Skeletal muscle tissue (tissue), 4 donors: ENCODE measurements around the gene C19orf44. TPM values are rescaled to one million over a fixed set of nuclear protein-coding genes. Genes with fewer than 3 reads are reported as not detected.
A peak's percentile ranks its signal among the peaks of the same experiment; 100 is the strongest.

Experiments
- H3K27ac ChIP-seq: one replicate; pipeline ENCODE4 v1.7.0; 2013; ENCODE audit warnings: mild to moderate bottlenecking, low read depth, low read length, inconsistent platforms
- H3K27me3 ChIP-seq, 3 donors: one replicate each; pipeline ENCODE4 v1.7.0; 2013; ENCODE audit warnings: low read length in 3 of 3; ENCODE audit not compliant: control insufficient read depth in 3 of 3, insufficient read depth in 3 of 3
- H3K36me3 ChIP-seq, 3 donors: one replicate each; pipeline ENCODE4 v1.7.0; 2013; ENCODE audit warnings: low read length in 3 of 3; ENCODE audit not compliant: control insufficient read depth in 3 of 3, insufficient read depth in 3 of 3
- H3K4me1 ChIP-seq, 3 donors: one replicate each; pipeline ENCODE4 v1.7.0; 2013; ENCODE audit warnings: low read length in 3 of 3, mild to moderate bottlenecking in 3 of 3; ENCODE audit not compliant: control insufficient read depth in 3 of 3, insufficient read depth in 3 of 3
- H3K4me3 ChIP-seq, 3 donors: one replicate each; pipeline ENCODE4 v1.7.0; 2013; ENCODE audit warnings: low read length in 3 of 3
- H3K9ac ChIP-seq, 3 donors: one replicate each; pipeline ENCODE4 v1.7.0; 2013; ENCODE audit warnings: low read length in 3 of 3, mild to moderate bottlenecking in 3 of 3, moderate library complexity in 2 of 3, low read depth in 1 of 3
- H3K9me3 ChIP-seq, 3 donors: one replicate each; pipeline ENCODE4 v1.7.0; 2013; ENCODE audit warnings: low read length in 3 of 3; ENCODE audit not compliant: control insufficient read depth in 3 of 3
- total RNA-seq: library from RNA; depleted of rRNA; stranded (reverse); fragments of >200 nt; gene quantifications from one replicate; pipeline ENCODE4 v1.2.3, GENCODE V29; 2014
- donor health status: Osteomylitis.

Gene C19orf44
- total RNA-seq, 1 donor from 2014 or later: 2.6 TPM

DNA sequence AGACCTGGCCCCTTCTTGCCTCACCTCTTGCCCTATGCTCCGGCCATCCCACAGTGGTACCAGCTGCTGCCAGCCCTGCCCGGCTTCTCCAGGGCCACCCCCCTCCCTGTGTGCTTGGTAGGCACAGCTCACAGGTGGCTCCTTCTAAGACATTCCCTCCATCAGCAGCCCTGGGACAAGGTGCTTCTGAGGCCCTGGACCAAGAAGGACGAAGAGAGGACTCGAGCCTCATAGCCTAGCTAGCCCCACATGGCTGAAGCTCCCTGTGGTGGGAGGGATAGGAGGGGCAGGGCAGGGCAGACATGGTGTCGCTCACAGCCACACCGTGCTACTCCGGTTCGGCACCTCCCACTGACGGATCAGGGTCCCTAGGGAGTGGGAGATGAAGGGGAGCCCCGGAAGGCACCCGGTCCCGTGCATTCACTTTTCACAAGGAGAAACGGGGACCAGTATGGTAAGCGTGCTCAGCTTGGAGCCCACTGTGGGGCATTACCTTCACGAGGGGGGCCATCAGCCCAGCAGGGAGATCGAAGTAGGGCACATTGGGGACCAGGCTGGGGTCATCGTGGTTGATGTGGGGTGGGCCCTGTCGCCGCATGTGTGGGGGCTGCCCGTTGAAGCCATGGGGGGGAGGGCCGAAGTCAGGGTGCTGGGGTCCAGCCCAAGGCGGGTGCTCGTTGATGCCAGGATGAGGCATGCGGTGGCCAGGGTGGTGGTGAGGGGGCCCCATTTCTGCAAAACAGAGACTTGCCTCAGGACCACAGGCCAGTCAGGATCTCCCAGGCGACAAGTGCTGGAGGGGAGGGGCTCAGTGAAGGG, 26.6 kb downstream of the C19orf44 start:
- Histone ChIP-seq H3K4me3 (no peak overlapping the region), H3K9me3 (no peaks in the 10 kb centered on the region), H3K27me3 (no peaks in the 10 kb centered on the region), H3K27ac (no peak overlapping the region), H3K9ac (peak overlapping the region in 1 of 3 donors; percentile 16), H3K36me3 (peaks cover 66 to 83% (median 81%) of the 10 kb centered on the region in 3 donors), H3K4me1 (peaks cover 0 to 2% (median 0%) of the 10 kb centered on the region in 3 donors)

DNA sequence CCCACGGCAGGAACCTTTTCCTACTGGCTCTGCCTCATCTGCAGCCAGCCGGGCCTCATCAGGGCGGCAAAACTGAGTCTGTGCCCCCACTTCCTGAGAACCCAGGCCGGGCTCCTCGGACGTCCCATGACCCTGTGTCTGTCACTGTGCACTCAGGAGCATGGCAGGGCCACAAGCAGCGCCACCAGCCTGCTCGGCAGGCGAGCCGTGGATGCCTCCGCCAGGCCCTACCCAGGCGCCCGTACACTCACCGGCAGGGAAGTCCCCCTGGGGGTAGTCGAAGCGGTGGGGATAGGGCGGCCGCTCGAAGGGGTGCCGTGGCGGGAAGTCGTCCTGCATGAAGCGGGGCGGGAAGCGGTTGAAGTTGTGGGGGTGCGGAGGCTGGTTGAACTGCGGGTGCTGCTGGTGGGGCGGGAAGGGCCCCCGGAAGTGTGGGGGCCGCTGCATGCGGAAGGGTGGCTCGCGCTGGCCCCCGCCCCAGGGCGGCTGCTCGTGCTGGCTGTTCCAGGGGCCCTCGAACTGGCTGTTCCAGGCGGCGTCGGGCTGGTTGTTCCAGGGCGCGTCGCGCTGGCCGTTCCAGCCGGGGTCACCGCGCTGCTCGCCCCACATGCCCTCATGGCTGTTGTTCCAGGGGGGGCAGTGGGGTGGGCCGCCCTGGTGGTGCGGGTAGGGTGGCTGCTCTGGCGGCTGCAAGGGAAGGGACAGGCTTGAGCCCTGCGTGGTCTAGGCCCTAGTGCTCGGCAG, 29.0 kb downstream of the C19orf44 start:
- no peaks in the 10 kb centered on the region for H3K9me3 ChIP-seq
- no peaks in the 10 kb centered on the region for H3K27me3 ChIP-seq
- peaks cover 69 to 81% (median 80%) of the 10 kb centered on the region in 3 donors for H3K36me3 ChIP-seq
- H3K4me1 ChIP-seq: peaks cover 0 to 2% (median 0%) of the 10 kb centered on the region in 3 donors
- no peak overlapping the region for H3K9ac ChIP-seq
- H3K4me3 ChIP-seq: no peak overlapping the region
- no peak overlapping the region for H3K27ac ChIP-seq

DNA sequence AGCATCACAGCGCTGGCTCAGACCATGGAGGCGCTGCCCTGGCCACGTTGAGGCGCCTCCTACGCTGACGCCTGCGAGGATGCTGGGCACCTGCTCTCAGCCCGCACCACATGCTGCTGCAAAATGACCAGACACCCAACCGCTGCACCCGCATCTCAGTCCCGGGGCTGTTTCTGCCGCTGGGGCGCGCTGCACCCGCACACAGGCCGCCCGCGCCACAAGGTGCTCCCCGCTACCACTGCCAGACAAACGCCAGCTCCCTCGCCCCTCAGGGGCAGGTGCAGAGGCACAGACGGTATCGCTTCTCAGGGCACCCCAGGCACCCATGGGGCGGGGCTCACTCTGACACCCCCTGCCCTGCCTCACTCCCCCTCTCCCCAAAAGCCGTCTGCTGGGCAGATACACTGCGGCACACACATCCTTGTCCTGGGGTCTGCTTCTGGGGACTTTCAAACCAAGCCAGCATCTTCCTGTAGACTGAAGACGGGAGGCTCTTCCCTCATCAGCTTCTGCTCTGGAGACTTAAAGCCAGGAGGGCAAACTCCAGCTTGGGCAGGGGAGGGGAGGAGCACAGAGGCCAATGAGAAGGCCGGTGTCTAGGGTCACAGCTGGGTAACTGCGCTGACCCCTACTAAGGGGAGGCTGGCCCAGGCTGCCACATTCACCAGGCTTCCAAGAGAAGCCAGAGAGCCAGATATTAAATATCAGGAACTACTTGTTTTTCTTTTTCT, 29.7 kb downstream of the C19orf44 start:
- peaks cover 0 to 2% (median 0%) of the 10 kb centered on the region in 3 donors for H3K4me1 ChIP-seq
- no peak overlapping the region for H3K4me3 ChIP-seq
- H3K27ac ChIP-seq: no peak overlapping the region
- H3K27me3 ChIP-seq: no peaks in the 10 kb centered on the region
- H3K36me3 ChIP-seq: peaks cover 69 to 81% (median 80%) of the 10 kb centered on the region in 3 donors
- no peaks in the 10 kb centered on the region for H3K9me3 ChIP-seq
- no peak overlapping the region for H3K9ac ChIP-seq

DNA sequence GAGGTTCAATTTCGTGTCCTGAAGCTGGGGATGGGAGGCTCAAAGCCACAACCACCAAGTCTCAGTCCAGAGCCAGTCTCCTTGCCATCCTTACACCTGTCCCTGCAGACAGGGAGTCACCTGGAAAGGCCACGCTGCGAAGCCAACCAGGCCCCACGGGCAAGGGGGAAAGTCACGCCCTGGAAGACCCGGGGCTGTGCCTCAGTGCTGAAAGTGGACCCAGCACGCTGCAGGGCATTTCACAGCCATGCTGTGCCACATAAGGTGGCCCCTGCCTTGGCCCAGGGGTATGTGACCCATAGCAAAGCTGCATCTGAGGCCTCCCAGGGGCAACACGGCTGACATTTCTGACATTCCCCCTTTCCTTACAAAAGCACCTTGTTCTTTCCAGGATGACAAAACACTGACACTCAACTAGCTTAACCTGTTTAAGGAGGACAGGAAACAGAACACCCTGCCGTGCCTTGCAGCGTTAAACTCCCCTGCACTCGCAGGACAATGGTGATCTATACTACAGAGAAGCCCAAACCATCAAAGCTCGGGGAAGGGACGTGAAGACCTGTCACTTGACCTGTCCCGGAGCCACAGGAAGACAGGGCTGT, 31.2 kb downstream of the C19orf44 start:
- H3K4me3 ChIP-seq: no peak overlapping the region
- H3K9me3 ChIP-seq: no peaks in the 10 kb centered on the region
- H3K27me3 ChIP-seq: no peaks in the 10 kb centered on the region
- H3K9ac ChIP-seq: no peak overlapping the region
- H3K27ac ChIP-seq: no peak overlapping the region
- H3K36me3 ChIP-seq: peaks cover 71 to 86% (median 84%) of the 10 kb centered on the region in 3 donors
- H3K4me1 ChIP-seq: peaks cover 0 to 2% (median 0%) of the 10 kb centered on the region in 3 donors

DNA sequence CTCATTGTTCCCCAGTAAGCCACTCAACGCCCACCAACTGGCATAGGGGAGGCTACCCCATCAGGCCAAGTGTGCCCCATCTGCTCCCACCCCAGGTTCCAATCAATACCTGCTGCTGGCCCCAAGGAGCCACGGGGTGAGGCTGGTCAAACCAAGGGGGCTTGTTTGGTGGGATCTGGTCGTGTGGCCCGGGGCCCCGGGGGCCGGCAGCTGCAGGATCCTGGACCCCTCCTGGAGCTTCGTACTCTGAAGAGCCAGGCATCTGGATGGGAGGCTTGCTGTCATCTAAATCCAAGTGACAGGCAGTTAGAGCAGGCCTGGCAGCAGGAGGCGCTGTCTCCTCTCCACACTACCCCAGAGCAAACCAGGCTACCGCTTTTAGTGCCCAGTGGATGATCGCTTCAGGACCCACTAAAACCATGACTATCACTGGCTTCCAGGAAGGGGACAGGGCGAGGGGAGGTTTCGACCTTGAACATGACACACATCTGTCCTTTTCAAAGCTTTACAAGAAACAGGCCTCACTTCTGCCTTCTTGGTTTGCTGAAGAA, 31.9 kb downstream of the C19orf44 start:
- H3K27ac ChIP-seq: no peak overlapping the region
- H3K9me3 ChIP-seq: no peaks in the 10 kb centered on the region
- no peaks in the 10 kb centered on the region for H3K27me3 ChIP-seq
- H3K4me1 ChIP-seq: peaks cover 0 to 2% (median 0%) of the 10 kb centered on the region in 3 donors
- H3K36me3 ChIP-seq: peaks cover 71 to 86% (median 84%) of the 10 kb centered on the region in 3 donors
- H3K4me3 ChIP-seq: no peak overlapping the region
- no peak overlapping the region for H3K9ac ChIP-seq

DNA sequence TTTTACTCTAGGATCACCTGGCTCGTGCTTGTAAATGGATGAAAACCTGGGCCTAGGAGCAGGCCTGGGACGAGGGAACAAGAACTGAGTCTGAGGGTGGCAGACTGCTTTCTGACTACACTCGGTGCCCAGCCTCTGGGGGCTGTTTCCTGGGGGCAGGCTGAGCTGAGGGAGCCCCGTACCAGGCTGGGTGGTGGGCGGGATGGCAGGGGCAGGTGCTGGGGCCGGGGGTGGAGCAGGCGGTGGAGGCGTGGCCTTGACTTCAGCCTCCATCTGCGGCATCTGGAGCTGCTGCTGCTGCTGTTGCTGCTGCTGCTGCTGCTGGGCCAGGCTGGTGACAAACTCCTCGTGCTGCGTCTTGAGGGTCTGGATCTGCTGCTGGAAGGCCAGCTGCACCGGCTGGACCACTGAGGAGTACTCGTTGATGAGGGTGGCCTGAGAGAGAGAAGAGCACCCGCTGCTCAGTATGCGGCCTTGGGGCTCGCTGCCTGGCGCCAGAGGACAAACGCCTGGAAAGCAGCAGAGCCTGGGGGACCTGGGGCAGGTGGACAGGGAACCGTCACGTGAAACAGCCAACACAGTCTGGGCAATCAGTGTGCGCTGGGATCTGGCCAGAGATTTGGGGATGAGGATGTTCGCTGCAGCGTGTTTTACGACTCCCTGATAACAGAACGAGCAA, 33.4 kb downstream of the C19orf44 start:
- H3K36me3 ChIP-seq: peaks cover 73 to 84% (median 82%) of the 10 kb centered on the region in 3 donors
- no peak overlapping the region for H3K27ac ChIP-seq
- H3K9ac ChIP-seq: no peak overlapping the region
- H3K4me1 ChIP-seq: peaks cover 0 to 2% (median 0%) of the 10 kb centered on the region in 3 donors
- H3K9me3 ChIP-seq: no peaks in the 10 kb centered on the region
- no peak overlapping the region for H3K4me3 ChIP-seq
- H3K27me3 ChIP-seq: no peaks in the 10 kb centered on the region

DNA sequence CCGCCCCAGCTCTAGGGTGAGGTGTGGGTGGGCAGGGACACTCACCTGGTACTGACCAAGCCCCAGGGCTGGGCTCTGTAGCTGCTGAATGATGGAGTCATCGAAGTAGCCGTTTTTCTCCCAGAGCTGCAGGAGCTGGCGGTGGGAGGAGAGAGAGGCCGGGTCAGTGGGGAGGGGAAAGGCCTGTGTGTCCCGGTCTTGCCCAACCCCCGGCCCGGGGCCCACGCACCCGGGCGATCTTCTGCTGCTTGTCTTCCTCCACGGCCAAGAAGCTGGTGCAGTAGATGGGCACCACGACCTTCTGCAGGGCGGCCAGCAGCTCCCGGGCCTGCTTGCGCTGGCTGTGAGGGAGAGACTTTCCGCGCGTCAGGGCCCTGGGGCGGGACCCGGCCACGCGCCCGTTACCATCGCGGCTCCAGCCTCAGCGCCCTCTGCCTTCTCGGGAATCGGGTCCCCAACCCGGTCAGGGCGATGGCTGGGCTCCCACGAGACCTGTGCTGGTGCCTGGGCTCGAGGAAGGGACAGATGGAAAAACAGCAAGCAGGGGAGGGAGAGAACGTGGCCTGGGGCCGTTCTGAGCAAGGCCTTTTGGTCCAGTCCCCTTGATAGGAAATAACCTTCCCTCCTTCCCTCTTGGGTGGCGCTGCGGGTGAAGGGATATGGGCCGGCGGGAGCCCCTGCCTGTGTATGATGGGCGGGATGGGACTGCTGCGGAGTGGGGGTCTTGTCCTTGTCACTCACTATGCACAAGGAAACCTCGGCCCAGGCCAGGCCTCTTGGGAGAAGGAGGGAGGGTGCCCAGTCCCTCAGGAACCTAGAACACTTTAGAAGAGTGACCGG, 34.6 kb downstream of the C19orf44 start:
- H3K4me1 ChIP-seq: peaks cover 0 to 2% (median 0%) of the 10 kb centered on the region in 3 donors
- no peaks in the 10 kb centered on the region for H3K9me3 ChIP-seq
- no peak overlapping the region for H3K27ac ChIP-seq
- no peaks in the 10 kb centered on the region for H3K27me3 ChIP-seq
- no peak overlapping the region for H3K4me3 ChIP-seq
- no peak overlapping the region for H3K9ac ChIP-seq
- H3K36me3 ChIP-seq: peaks cover 81 to 84% (median 82%) of the 10 kb centered on the region in 3 donors

DNA sequence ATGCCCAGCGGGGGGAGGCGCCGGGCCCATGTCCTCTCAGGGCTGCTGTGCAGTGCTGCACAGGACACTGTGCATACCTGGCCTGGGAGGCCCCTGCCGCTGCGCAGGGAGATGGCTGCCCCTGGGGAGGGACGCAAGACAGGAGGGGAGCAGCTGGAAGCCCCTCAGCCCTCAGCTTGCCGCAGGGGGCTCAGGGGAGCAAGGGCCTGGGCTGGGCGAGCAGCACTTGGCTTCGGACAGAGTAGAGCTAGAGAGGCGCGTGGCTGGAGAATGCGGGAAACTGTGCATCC, 35.1 kb downstream of the C19orf44 start:
- Histone ChIP-seq H3K27ac (no peak overlapping the region), H3K9me3 (no peaks in the 10 kb centered on the region), H3K4me3 (no peak overlapping the region), H3K9ac (no peak overlapping the region), H3K4me1 (peaks cover 0 to 2% (median 0%) of the 10 kb centered on the region in 3 donors), H3K36me3 (peaks cover 80 to 85% (median 81%) of the 10 kb centered on the region in 3 donors), H3K27me3 (no peaks in the 10 kb centered on the region)
